ENCODE data around the gene ARMH4. TPM values are rescaled to one million over a fixed set of nuclear protein-coding genes. Genes with fewer than 3 reads are reported as not detected.

ARMH4 gene
- polyA plus RNA-seq, 3 donors = 0.07 TPM; not detected in 2

GRCh38 chr14:57970175-57970574 is 181.8 kb downstream of the ARMH4 start:
- Histone ChIP-seq H3K9me3 (replicated peaks in 1 of 2; ENCODE audit: control insufficient read depth in 1 of 2, insufficient read depth in 1 of 2, low read length in 2 of 2) (no peaks in the 10 kb centered on the region), H3K4me1 (ENCODE audit: control insufficient read depth in 1 of 2, insufficient read depth in 2 of 2, low read length in 2 of 2) (no peaks in the 10 kb centered on the region), H3K9ac (ENCODE audit: insufficient read depth, low read length, poor library complexity, severe bottlenecking) (no peak overlapping the region), H3K79me2 (ENCODE audit: insufficient read depth, low read length) (no peaks in the 10 kb centered on the region), H3K4me2 (replicated peaks; ENCODE audit: extremely low read depth, low read length, poor library complexity, severe bottlenecking) (no peak overlapping the region), H3K27me3 (ENCODE audit: control insufficient read depth in 2 of 2, insufficient read depth in 2 of 2, low read length in 2 of 2) (no peaks in the 10 kb centered on the region), H3K36me3 (replicated peaks in 1 of 2; ENCODE audit: control insufficient read depth in 1 of 2, insufficient read depth in 2 of 2, low read length in 2 of 2) (no peaks in the 10 kb centered on the region), H3K4me3 (replicated peaks in 1 of 3; ENCODE audit: low read depth in 2 of 3, low read length in 3 of 3) (no peak overlapping the region), H4K20me1 (ENCODE audit: insufficient read depth, low read length) (no peaks in the 10 kb centered on the region), H3K27ac (ENCODE audit: low read depth in 1 of 2, low read length in 2 of 2) (no peak overlapping the region), H2AFZ (ENCODE audit: insufficient read depth, low read depth, low read length, poor library complexity, severe bottlenecking) (no peak overlapping the region)
- H3K9me3 Mint-ChIP-seq = peaks cover 0 to 3% (median 0%) of the 10 kb centered on the region in 7 donors
- no peak for DNase-seq
- WGBS (ENCODE audit: insufficient coverage) = no CpG with 5 or more reads among the region's 2 CpGs
- H3K36me3 Mint-ChIP-seq = no peaks in the 10 kb centered on the region
- no peaks in the 10 kb centered on the region for H3K27me3 Mint-ChIP-seq (ENCODE audit: low read depth in 3 of 3)
- H3K27ac Mint-ChIP-seq = no peak overlapping the region
- intact Hi-C loops (cut with micrococcal nuclease) = no loop called here
- H3K4me3 Mint-ChIP-seq = no peak overlapping the region
- no peaks in the 10 kb centered on the region for H3K4me1 Mint-ChIP-seq
- no peak for TF ChIP-seq CTCF (IDR thresholded peaks at IDR 0.05)

- no peaks in the 10 kb centered on the region for H3K4me1 Mint-ChIP-seq
- H3K27ac Mint-ChIP-seq = no peak overlapping the region
- Histone ChIP-seq H3K27ac (ENCODE audit: low read depth in 1 of 2, low read length in 2 of 2) (no peak overlapping the region), H3K4me1 (ENCODE audit: control insufficient read depth in 1 of 2, insufficient read depth in 2 of 2, low read length in 2 of 2) (no peaks in the 10 kb centered on the region), H2AFZ (ENCODE audit: insufficient read depth, low read depth, low read length, poor library complexity, severe bottlenecking) (no peak overlapping the region), H3K36me3 (replicated peaks in 1 of 2; ENCODE audit: control insufficient read depth in 1 of 2, insufficient read depth in 2 of 2, low read length in 2 of 2) (no peaks in the 10 kb centered on the region), H3K4me3 (replicated peaks in 1 of 3; ENCODE audit: low read depth in 2 of 3, low read length in 3 of 3) (no peak overlapping the region), H4K20me1 (ENCODE audit: insufficient read depth, low read length) (no peaks in the 10 kb centered on the region), H3K9me3 (replicated peaks in 1 of 2; ENCODE audit: control insufficient read depth in 1 of 2, insufficient read depth in 1 of 2, low read length in 2 of 2) (no peaks in the 10 kb centered on the region), H3K79me2 (ENCODE audit: insufficient read depth, low read length) (no peaks in the 10 kb centered on the region), H3K4me2 (replicated peaks; ENCODE audit: extremely low read depth, low read length, poor library complexity, severe bottlenecking) (no peak overlapping the region), H3K9ac (ENCODE audit: insufficient read depth, low read length, poor library complexity, severe bottlenecking) (no peak overlapping the region), H3K27me3 (ENCODE audit: control insufficient read depth in 2 of 2, insufficient read depth in 2 of 2, low read length in 2 of 2) (no peaks in the 10 kb centered on the region)
- no peak for DNase-seq
- peaks cover 2 to 9% (median 6%) of the 10 kb centered on the region in 3 donors for H3K27me3 Mint-ChIP-seq (ENCODE audit: low read depth in 3 of 3)
- H3K36me3 Mint-ChIP-seq = no peaks in the 10 kb centered on the region
- no peak for TF ChIP-seq CTCF (IDR thresholded peaks at IDR 0.05)
- intact Hi-C loops (cut with micrococcal nuclease) = no loop called here
- 83% methylated on average over 2 of the region's 2 CpGs for WGBS (ENCODE audit: insufficient coverage)
- H3K4me3 Mint-ChIP-seq = no peak overlapping the region
- H3K9me3 Mint-ChIP-seq = peaks cover 0 to 1% (median 0%) of the 10 kb centered on the region in 7 donors
Observed at GRCh38 chr14:57963071-57963470, 188.9 kb downstream of the ARMH4 start.

Data from CD14-positive monocyte (primary cell).